ENCODE measurements around the gene HAO2.
"Not testable (repeated sequence)": the region's sequence is repeated elsewhere in the genome, so short reads cannot be mapped to it uniquely, and the experiment has no call there.

HAO2 gene

GRCh38 chr1:119375366-119375765 is 6.8 kb downstream of the HAO2 start:
- Histone ChIP-seq H3K27ac (ENCODE audit: low read length) (no peak overlapping the region), H3K4me3 (ENCODE audit: low read length) (no peak overlapping the region), H3K27me3 (ENCODE audit: control insufficient read depth, insufficient read depth, low read length) (no peaks in the 10 kb centered on the region), H3K36me3 (ENCODE audit: control insufficient read depth, insufficient read depth, low read length) (no peaks in the 10 kb centered on the region), H3K4me1 (ENCODE audit: control insufficient read depth, insufficient read depth, low read length) (peaks cover 1% of the 10 kb centered on the region; the same call in 1 of the 2 replicates), H3K9me3 (ENCODE audit: control insufficient read depth, insufficient read depth, low read length) (no peaks in the 10 kb centered on the region)
- DNase-seq (ENCODE audit: low read depth, low spot score), result no peak
- no CpG with 5 or more reads among the region's 1 CpG for WGBS (ENCODE audit: insufficient coverage, insufficient read length)

- WGBS (ENCODE audit: insufficient coverage, insufficient read length), result no CpG with 5 or more reads among the region's 1 CpG
- DNase-seq (ENCODE audit: low read depth, low spot score), result no peak
- Histone ChIP-seq H3K36me3 (ENCODE audit: control insufficient read depth, insufficient read depth, low read length) (no peaks in the 10 kb centered on the region), H3K27me3 (ENCODE audit: control insufficient read depth, insufficient read depth, low read length) (no peaks in the 10 kb centered on the region), H3K27ac (ENCODE audit: low read length) (no peak overlapping the region), H3K4me3 (ENCODE audit: low read length) (no peak overlapping the region), H3K9me3 (ENCODE audit: control insufficient read depth, insufficient read depth, low read length) (no peaks in the 10 kb centered on the region), H3K4me1 (ENCODE audit: control insufficient read depth, insufficient read depth, low read length) (peaks cover 1% of the 10 kb centered on the region; the same call in 1 of the 2 replicates)
Measured at GRCh38 chr1:119376594-119376993, 8.0 kb downstream of the HAO2 start.

GRCh38 chr1:119377594-119377993 is 9.0 kb downstream of the HAO2 start:
- H3K36me3 ChIP-seq (ENCODE audit: control insufficient read depth, insufficient read depth, low read length); H3K27me3 ChIP-seq (ENCODE audit: control insufficient read depth, insufficient read depth, low read length); DNase-seq (ENCODE audit: low read depth, low spot score); H3K27ac ChIP-seq (ENCODE audit: low read length); H3K9me3 ChIP-seq (ENCODE audit: control insufficient read depth, insufficient read depth, low read length); H3K4me1 ChIP-seq (ENCODE audit: control insufficient read depth, insufficient read depth, low read length); H3K4me3 ChIP-seq (ENCODE audit: low read length): not testable (repeated sequence)
- no CpG with 5 or more reads among the region's 2 CpGs for WGBS (ENCODE audit: insufficient coverage, insufficient read length)

GRCh38 chr1:119379117-119379516 is 10.5 kb downstream of the HAO2 start:
- no CpG with 5 or more reads among the region's 1 CpG for WGBS (ENCODE audit: insufficient coverage, insufficient read length)
- no peak for DNase-seq (ENCODE audit: low read depth, low spot score)
- Histone ChIP-seq H3K27me3 (ENCODE audit: control insufficient read depth, insufficient read depth, low read length) (no peaks in the 10 kb centered on the region), H3K4me1 (ENCODE audit: control insufficient read depth, insufficient read depth, low read length) (peaks cover 1% of the 10 kb centered on the region; the same call in 1 of the 2 replicates), H3K9me3 (ENCODE audit: control insufficient read depth, insufficient read depth, low read length) (no peaks in the 10 kb centered on the region), H3K27ac (ENCODE audit: low read length) (no peak overlapping the region), H3K4me3 (ENCODE audit: low read length) (no peak overlapping the region), H3K36me3 (ENCODE audit: control insufficient read depth, insufficient read depth, low read length) (no peaks in the 10 kb centered on the region)

- H3K27ac ChIP-seq (ENCODE audit: low read length), result no peak overlapping the region
- DNase-seq (ENCODE audit: low read depth, low spot score), result no peak
- H3K9me3 ChIP-seq (ENCODE audit: control insufficient read depth, insufficient read depth, low read length), result no peaks in the 10 kb centered on the region
- no peaks in the 10 kb centered on the region for H3K27me3 ChIP-seq (ENCODE audit: control insufficient read depth, insufficient read depth, low read length)
- no CpG with 5 or more reads among the region's 2 CpGs for WGBS (ENCODE audit: insufficient coverage, insufficient read length)
- peaks cover 1% of the 10 kb centered on the region; the same call in 1 of the 2 replicates for H3K4me1 ChIP-seq (ENCODE audit: control insufficient read depth, insufficient read depth, low read length)
- H3K36me3 ChIP-seq (ENCODE audit: control insufficient read depth, insufficient read depth, low read length), result no peaks in the 10 kb centered on the region
- no peak overlapping the region for H3K4me3 ChIP-seq (ENCODE audit: low read length)
Measured at GRCh38 chr1:119380304-119380703, 11.7 kb downstream of the HAO2 start.

GRCh38 chr1:119380983-119381662 is 12.5 kb downstream of the HAO2 start:
- Histone ChIP-seq H3K4me1 (ENCODE audit: control insufficient read depth, insufficient read depth, low read length) (peaks cover 1% of the 10 kb centered on the region; the same call in 1 of the 2 replicates), H3K27me3 (ENCODE audit: control insufficient read depth, insufficient read depth, low read length) (no peaks in the 10 kb centered on the region), H3K4me3 (ENCODE audit: low read length) (no peak overlapping the region), H3K36me3 (ENCODE audit: control insufficient read depth, insufficient read depth, low read length) (no peaks in the 10 kb centered on the region), H3K27ac (ENCODE audit: low read length) (no peak overlapping the region), H3K9me3 (ENCODE audit: control insufficient read depth, insufficient read depth, low read length) (no peaks in the 10 kb centered on the region)
- no CpG with 5 or more reads among the region's 5 CpGs for WGBS (ENCODE audit: insufficient coverage, insufficient read length)
- DNase-seq (ENCODE audit: low read depth, low spot score), result no peak

GRCh38 chr1:119384591-119384990 is 16.0 kb downstream of the HAO2 start:
- no peak for DNase-seq (ENCODE audit: low read depth, low spot score)
- H3K27me3 ChIP-seq (ENCODE audit: control insufficient read depth, insufficient read depth, low read length), result no peaks in the 10 kb centered on the region
- no CpG with 5 or more reads among the region's 4 CpGs for WGBS (ENCODE audit: insufficient coverage, insufficient read length)
- peaks cover 4% of the 10 kb centered on the region; the same call in 1 of the 2 replicates for H3K4me1 ChIP-seq (ENCODE audit: control insufficient read depth, insufficient read depth, low read length)
- H3K4me3 ChIP-seq (ENCODE audit: low read length), result no peak overlapping the region
- no peak overlapping the region for H3K27ac ChIP-seq (ENCODE audit: low read length)
- no peaks in the 10 kb centered on the region for H3K36me3 ChIP-seq (ENCODE audit: control insufficient read depth, insufficient read depth, low read length)
- no peaks in the 10 kb centered on the region for H3K9me3 ChIP-seq (ENCODE audit: control insufficient read depth, insufficient read depth, low read length)

- no peak for DNase-seq (ENCODE audit: low read depth, low spot score)
Measured at GRCh38 chr1:119385650-119386049, 17.1 kb downstream of the HAO2 start.

GRCh38 chr1:119387858-119388257 is 19.3 kb downstream of the HAO2 start:
- no peak overlapping the region for H3K4me3 ChIP-seq (ENCODE audit: low read length)
- no peaks in the 10 kb centered on the region for H3K27me3 ChIP-seq (ENCODE audit: control insufficient read depth, insufficient read depth, low read length)
- no peaks in the 10 kb centered on the region for H3K36me3 ChIP-seq (ENCODE audit: control insufficient read depth, insufficient read depth, low read length)
- H3K27ac ChIP-seq (ENCODE audit: low read length), result no peak overlapping the region
- peaks cover 4% of the 10 kb centered on the region; the same call in 1 of the 2 replicates for H3K4me1 ChIP-seq (ENCODE audit: control insufficient read depth, insufficient read depth, low read length)
- H3K9me3 ChIP-seq (ENCODE audit: control insufficient read depth, insufficient read depth, low read length), result no peaks in the 10 kb centered on the region
- no peak for DNase-seq (ENCODE audit: low read depth, low spot score)
- no CpG with 5 or more reads among the region's 3 CpGs for WGBS (ENCODE audit: insufficient coverage, insufficient read length)

More at GRCh38 chr1:119385650-119386049, 17.1 kb downstream of the HAO2 start:
- no peaks in the 10 kb centered on the region for H3K9me3 ChIP-seq (ENCODE audit: control insufficient read depth, insufficient read depth, low read length)
- WGBS (ENCODE audit: insufficient coverage, insufficient read length), result no CpG with 5 or more reads among the region's 1 CpG
- H3K4me1 ChIP-seq (ENCODE audit: control insufficient read depth, insufficient read depth, low read length), result peaks cover 4% of the 10 kb centered on the region; the same call in 1 of the 2 replicates
- H3K36me3 ChIP-seq (ENCODE audit: control insufficient read depth, insufficient read depth, low read length), result no peaks in the 10 kb centered on the region
- H3K27ac ChIP-seq (ENCODE audit: low read length), result no peak overlapping the region
- no peak overlapping the region for H3K4me3 ChIP-seq (ENCODE audit: low read length)
- no peaks in the 10 kb centered on the region for H3K27me3 ChIP-seq (ENCODE audit: control insufficient read depth, insufficient read depth, low read length)

- Histone ChIP-seq H3K27ac (ENCODE audit: low read length) (no peak overlapping the region), H3K9me3 (ENCODE audit: control insufficient read depth, insufficient read depth, low read length) (no peaks in the 10 kb centered on the region), H3K4me3 (ENCODE audit: low read length) (no peak overlapping the region), H3K36me3 (ENCODE audit: control insufficient read depth, insufficient read depth, low read length) (no peaks in the 10 kb centered on the region), H3K27me3 (ENCODE audit: control insufficient read depth, insufficient read depth, low read length) (no peaks in the 10 kb centered on the region), H3K4me1 (ENCODE audit: control insufficient read depth, insufficient read depth, low read length) (peaks cover 4% of the 10 kb centered on the region; the same call in 1 of the 2 replicates)
- no peak for DNase-seq (ENCODE audit: low read depth, low spot score)
- no CpG with 5 or more reads among the region's 1 CpG for WGBS (ENCODE audit: insufficient coverage, insufficient read length)
Measured at GRCh38 chr1:119388450-119388849, 19.9 kb downstream of the HAO2 start.

- Histone ChIP-seq H3K9me3 (ENCODE audit: control insufficient read depth, insufficient read depth, low read length) (no peaks in the 10 kb centered on the region), H3K27me3 (ENCODE audit: control insufficient read depth, insufficient read depth, low read length) (no peaks in the 10 kb centered on the region), H3K4me1 (ENCODE audit: control insufficient read depth, insufficient read depth, low read length) (peaks cover 4% of the 10 kb centered on the region; the same call in 1 of the 2 replicates), H3K4me3 (ENCODE audit: low read length) (no peak overlapping the region), H3K36me3 (ENCODE audit: control insufficient read depth, insufficient read depth, low read length) (no peaks in the 10 kb centered on the region), H3K27ac (ENCODE audit: low read length) (no peak overlapping the region)
- DNase-seq (ENCODE audit: low read depth, low spot score), result no peak
Measured at GRCh38 chr1:119390526-119390925, 21.9 kb downstream of the HAO2 start.

Data from iPS DF 6.9 (cell line).